Type B pancreatic cell (in vitro differentiated cells): ENCODE results near the gene HMCN2. TPM values are rescaled to one million over a fixed set of nuclear protein-coding genes. Genes with fewer than 3 reads are reported as not detected.
"Not testable (repeated sequence)": the region's sequence is repeated elsewhere in the genome, so short reads cannot be mapped to it uniquely, and the experiment has no call there.

Experiments used
- DNase-seq: peaks from one replicate; pipeline ENCODE4 v3.0.0; 2021; ENCODE audit warnings: mixed read lengths; ENCODE audit not compliant: unreplicated experiment; ENCODE audit errors: extremely low spot score
- H3K27ac Mint-ChIP-seq: 2 replicates; pipeline ENCODE4 v1.8.0; 2021; ENCODE audit warnings: mild to moderate bottlenecking, mixed read lengths
- H3K27me3 Mint-ChIP-seq: 2 replicates; pipeline ENCODE4 v1.8.0; 2021; ENCODE audit warnings: mixed read lengths
- H3K36me3 Mint-ChIP-seq: 2 replicates; pipeline ENCODE4 v1.8.0; 2021; ENCODE audit warnings: mixed read lengths
- H3K4me1 Mint-ChIP-seq: one replicate; pipeline ENCODE4 v1.8.0; 2021; ENCODE audit warnings: mixed read lengths; ENCODE audit not compliant: unreplicated experiment
- H3K4me3 Mint-ChIP-seq: 2 replicates; pipeline ENCODE4 v1.8.0; 2021; ENCODE audit warnings: mild to moderate bottlenecking, mixed read lengths
- H3K9me3 Mint-ChIP-seq: 2 replicates; pipeline ENCODE4 v1.8.0; 2021; ENCODE audit warnings: mixed read lengths
- CTCF ChIP-seq: fragments of 200-600 bp; sonication (generic); conservative IDR thresholded peaks from 2 replicates; pipeline ENCODE4 v1.5.0; 2021; ENCODE audit warnings: antibody characterized with exemption, mild to moderate bottlenecking
- total RNA-seq: library from RNA; stranded (reverse); gene quantifications from 2 replicates; pipeline ENCODE4 v1.2.1, GENCODE V29; 2021; ENCODE audit warnings: low replicate concordance

The HMCN2 gene
- total RNA-seq, 1 donor from 2014 or later, result 0.12 TPM

DNA sequence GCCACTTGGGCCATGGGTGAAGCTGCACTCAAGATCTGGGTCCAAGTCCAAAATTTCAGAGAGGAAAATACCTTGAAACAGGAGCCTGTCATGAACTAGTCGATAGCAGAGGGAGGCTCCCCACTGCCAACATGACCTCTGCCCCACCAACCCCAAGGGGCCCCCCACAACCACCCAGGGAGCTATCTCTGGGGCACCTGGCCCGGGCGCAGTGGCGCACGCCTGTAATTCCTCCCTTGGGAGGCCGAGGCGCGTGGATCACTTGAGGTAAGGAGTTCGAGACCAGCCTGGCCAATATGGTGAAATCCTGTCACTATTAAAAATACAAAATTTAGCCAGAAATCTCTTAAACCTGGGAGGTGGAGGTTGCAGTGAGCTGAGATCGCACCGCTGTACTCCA is 20.1 kb upstream of the HMCN2 start:
- Mint-ChIP-seq H3K27ac (no peak overlapping the region), H3K4me3 (no peak overlapping the region), H3K9me3 (no peaks in the 10 kb centered on the region), H3K27me3 (peaks cover 8% of the 10 kb centered on the region), H3K36me3 (no peaks in the 10 kb centered on the region), H3K4me1 (peaks cover 14% of the 10 kb centered on the region)
- no peak for DNase-seq
- no peak for TF ChIP-seq CTCF

GRCh38 chr9:130246126-130246525 is 19.4 kb upstream of the HMCN2 start:
- Mint-ChIP-seq H3K4me1 (peaks cover 9% of the 10 kb centered on the region), H3K36me3 (no peaks in the 10 kb centered on the region), H3K27ac (no peak overlapping the region), H3K4me3 (no peak overlapping the region), H3K27me3 (peaks cover 12% of the 10 kb centered on the region), H3K9me3 (no peaks in the 10 kb centered on the region)
- DNase-seq, result no peak
- no peak for TF ChIP-seq CTCF

- Mint-ChIP-seq H3K27me3 (peaks cover 22% of the 10 kb centered on the region), H3K4me3 (no peak overlapping the region), H3K9me3 (no peaks in the 10 kb centered on the region), H3K27ac (no peak overlapping the region), H3K4me1 (no peaks in the 10 kb centered on the region), H3K36me3 (no peaks in the 10 kb centered on the region)
- TF ChIP-seq CTCF, result no peak
- no peak for DNase-seq
These were observed 10.6 kb upstream of the HMCN2 start for GRCh38 chr9:130254747-130255630.

- Mint-ChIP-seq H3K9me3 (no peaks in the 10 kb centered on the region), H3K4me3 (no peak overlapping the region), H3K27ac (no peak overlapping the region), H3K4me1 (no peaks in the 10 kb centered on the region), H3K36me3 (no peaks in the 10 kb centered on the region), H3K27me3 (peaks cover 22% of the 10 kb centered on the region)
- no peak for DNase-seq
- TF ChIP-seq CTCF, result no peak
These were observed 9.9 kb upstream of the HMCN2 start for GRCh38 chr9:130255631-130256134.

DNA sequence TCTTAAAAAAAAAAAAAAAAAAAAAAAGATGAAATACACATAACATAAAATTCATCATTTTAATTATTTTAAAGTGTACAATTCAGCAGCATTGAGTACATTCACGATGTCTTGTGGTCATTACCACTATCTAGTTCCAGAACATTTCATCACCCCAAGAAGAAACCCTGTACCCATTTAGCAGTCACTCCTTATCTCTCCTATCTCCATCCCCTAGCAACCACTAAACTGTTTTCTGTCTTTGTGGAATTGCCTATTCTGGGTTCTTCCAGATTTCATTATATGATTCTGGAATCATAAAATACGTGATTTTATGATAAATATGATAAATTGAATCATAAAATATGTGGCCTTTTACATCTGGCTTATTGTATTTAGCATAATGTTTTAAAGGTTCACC is 8.9 kb upstream of the HMCN2 start:
- Mint-ChIP-seq H3K9me3 (no peaks in the 10 kb centered on the region), H3K4me3 (no peak overlapping the region), H3K36me3 (no peaks in the 10 kb centered on the region), H3K27me3 (peaks cover 26% of the 10 kb centered on the region), H3K4me1 (no peaks in the 10 kb centered on the region), H3K27ac (no peak overlapping the region)
- TF ChIP-seq CTCF, result no peak
- DNase-seq, result no peak

DNA sequence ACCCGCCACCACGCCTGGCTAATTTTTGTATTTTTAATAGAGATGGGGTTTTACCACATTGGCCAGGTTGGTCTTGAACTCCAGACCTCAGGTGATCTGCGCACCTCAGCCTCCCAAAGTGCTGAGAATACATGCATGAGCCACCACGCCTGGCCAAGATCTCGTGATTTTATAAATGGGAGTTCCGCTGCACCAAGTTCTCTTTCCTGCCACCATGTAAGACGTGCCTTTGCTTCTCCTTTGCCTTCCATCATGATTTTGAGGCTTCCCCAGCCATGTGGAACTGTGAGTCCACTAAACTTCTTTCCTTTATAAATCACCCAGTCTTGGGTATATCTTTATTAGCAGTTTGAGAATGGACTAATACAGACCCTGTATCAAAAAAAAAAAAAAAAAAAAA is 7.4 kb upstream of the HMCN2 start:
- DNase-seq, H3K4me1 Mint-ChIP-seq, H3K9me3 Mint-ChIP-seq, H3K27ac Mint-ChIP-seq, H3K4me3 Mint-ChIP-seq, H3K36me3 Mint-ChIP-seq: not testable (repeated sequence)
- peaks cover 41% of the 10 kb centered on the region for H3K27me3 Mint-ChIP-seq
